GM06990 (cell line): ENCODE results near the gene ERVV-1.

ENCODE experiments used
- DNase-seq: peaks from one replicate; pipeline ENCODE4 v3.0.0-alpha.2; 2011; ENCODE audit not compliant: insufficient read length; ENCODE audit errors: extremely low read depth
- H3K27me3 ChIP-seq: replicated peaks from 2 replicates; pipeline ENCODE4 v1.6.0; 2011; ENCODE audit warnings: low read length; ENCODE audit not compliant: control insufficient read depth, insufficient read depth
- H3K36me3 ChIP-seq: 2 replicates; pipeline ENCODE4 v1.5.1; 2011; ENCODE audit warnings: low read length; ENCODE audit not compliant: control insufficient read depth, insufficient read depth
- H3K4me3 ChIP-seq: replicated peaks from 2 replicates; pipeline ENCODE4 v1.5.1; 2011; ENCODE audit warnings: low read depth, mild to moderate bottlenecking, control low read depth, low read length
- TF ChIP-seq, protein P1 (sequence below): IDR thresholded peaks from 2 replicates; pipeline ENCODE4 v1.5.1; 2011; ENCODE audit warnings: low read length, control low read depth, mild to moderate bottlenecking, inconsistent platforms; ENCODE audit not compliant: insufficient read depth, poor library complexity, severe bottlenecking

The ERVV-1 gene

DNA sequence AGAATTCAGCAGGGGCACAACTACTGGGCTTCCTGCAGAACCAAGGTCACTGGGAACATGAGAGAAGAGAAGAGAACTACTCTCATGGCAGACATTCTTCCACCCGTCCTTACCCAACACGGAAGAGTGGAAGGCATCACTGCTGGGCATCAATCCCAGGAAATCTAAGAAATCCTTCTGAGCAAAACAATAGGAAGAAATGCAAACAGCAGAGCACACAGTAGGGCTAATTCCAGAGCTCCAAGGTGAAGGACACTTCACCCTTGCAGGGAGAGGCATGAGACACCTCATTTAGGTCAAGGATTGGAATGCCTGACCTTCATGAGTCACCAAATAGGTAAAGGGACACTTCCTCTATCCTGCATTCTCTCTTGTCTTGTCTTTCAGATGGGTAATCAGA is 33.7 kb downstream of the ERVV-1 start:
- no peak overlapping the region for H3K4me3 ChIP-seq
- no peak for DNase-seq
- TF ChIP-seq, protein P1, sequence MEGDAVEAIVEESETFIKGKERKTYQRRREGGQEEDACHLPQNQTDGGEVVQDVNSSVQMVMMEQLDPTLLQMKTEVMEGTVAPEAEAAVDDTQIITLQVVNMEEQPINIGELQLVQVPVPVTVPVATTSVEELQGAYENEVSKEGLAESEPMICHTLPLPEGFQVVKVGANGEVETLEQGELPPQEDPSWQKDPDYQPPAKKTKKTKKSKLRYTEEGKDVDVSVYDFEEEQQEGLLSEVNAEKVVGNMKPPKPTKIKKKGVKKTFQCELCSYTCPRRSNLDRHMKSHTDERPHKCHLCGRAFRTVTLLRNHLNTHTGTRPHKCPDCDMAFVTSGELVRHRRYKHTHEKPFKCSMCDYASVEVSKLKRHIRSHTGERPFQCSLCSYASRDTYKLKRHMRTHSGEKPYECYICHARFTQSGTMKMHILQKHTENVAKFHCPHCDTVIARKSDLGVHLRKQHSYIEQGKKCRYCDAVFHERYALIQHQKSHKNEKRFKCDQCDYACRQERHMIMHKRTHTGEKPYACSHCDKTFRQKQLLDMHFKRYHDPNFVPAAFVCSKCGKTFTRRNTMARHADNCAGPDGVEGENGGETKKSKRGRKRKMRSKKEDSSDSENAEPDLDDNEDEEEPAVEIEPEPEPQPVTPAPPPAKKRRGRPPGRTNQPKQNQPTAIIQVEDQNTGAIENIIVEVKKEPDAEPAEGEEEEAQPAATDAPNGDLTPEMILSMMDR: no peak
- H3K36me3 ChIP-seq: no peaks in the 10 kb centered on the region
- H3K27me3 ChIP-seq: no peaks in the 10 kb centered on the region

DNA sequence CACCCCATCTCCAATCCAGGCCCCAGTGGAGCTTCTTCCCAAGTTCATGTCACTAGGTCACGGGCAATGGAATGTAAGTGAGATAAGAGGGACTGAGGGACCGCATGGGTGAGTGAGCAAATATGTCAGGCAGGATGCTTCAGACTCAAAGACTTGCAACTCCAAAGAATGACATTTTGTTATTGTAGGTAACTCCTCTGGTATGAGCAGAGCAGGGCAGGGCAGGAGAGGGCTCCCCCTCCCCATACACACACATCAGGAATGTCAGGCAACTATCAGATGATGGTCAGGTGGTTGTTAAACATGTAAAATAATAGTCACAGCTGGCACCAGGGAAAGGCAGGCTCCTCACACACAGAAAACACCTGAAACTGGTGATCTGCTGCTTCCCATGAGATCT is 41.4 kb downstream of the ERVV-1 start:
- H3K27me3 ChIP-seq: no peaks in the 10 kb centered on the region
- TF ChIP-seq, protein P1: no peak
- no peak overlapping the region for H3K4me3 ChIP-seq
- no peak for DNase-seq
- no peaks in the 10 kb centered on the region for H3K36me3 ChIP-seq

DNA sequence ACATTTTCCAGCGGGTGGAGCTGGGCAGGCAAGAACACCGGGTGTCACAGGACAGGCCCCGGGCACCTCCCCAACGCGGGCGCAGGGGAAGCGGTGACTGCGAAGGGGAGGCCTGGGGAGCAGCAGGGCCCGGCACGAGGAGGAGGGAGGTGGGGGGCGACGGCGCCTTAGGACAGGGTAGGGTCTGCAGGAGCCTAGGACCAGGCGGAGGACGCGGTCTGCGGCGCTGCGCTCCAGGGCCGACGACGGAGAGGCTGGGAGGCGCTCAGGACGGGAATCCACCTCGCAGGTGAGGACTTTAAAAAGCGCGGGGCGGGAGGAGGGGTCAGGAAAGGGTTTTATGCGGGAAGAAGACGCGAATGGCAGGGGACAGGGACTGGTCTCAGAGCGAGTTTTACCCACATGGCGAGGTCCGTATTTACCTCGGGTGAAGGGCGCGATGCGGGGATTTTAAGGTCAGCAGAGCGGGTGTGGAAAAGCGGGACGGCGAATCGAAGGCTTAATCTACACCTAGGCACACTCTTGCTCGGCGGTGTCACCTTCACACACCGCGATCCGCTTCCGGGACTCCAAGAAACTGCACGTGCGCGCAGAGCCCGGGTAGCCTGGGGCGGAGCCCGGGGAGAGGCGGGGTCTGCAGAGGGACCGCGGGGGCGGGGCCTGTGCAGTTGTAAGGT is 44.3 kb downstream of the ERVV-1 start:
- TF ChIP-seq, protein P1: no peak
- no peak for DNase-seq
- Histone ChIP-seq H3K4me3 (no peak overlapping the region), H3K27me3 (no peaks in the 10 kb centered on the region), H3K36me3 (no peaks in the 10 kb centered on the region)
